DOHH2 (cell line): Measurements from ENCODE around the gene PAFAH2.

Experiments
- H3F3A ChIP-seq: fragments of 200-600 bp; sonication (generic), shearing (Covaris generic); 2 replicates; pipeline ENCODE4 v1.6.0; 2016; ENCODE audit warnings: antibody characterized with exemption, mild to moderate bottlenecking; ENCODE audit not compliant: control insufficient read depth, insufficient read depth
- H3K27ac ChIP-seq: fragments of 200-600 bp; sonication (generic); 2 replicates; pipeline ENCODE4 v1.5.1; 2014; ENCODE audit warnings: low read depth, mild to moderate bottlenecking, low read length, moderate library complexity
- H3K27me3 ChIP-seq: fragments of 200-600 bp; sonication (generic); 2 replicates; pipeline ENCODE4 v1.6.1; 2014; ENCODE audit warnings: mild to moderate bottlenecking, low read length, mixed read lengths; ENCODE audit not compliant: control insufficient read depth
- H3K36me3 ChIP-seq: fragments of 200-600 bp; sonication (generic); 2 replicates; pipeline ENCODE4 v1.6.1; 2014; ENCODE audit warnings: mild to moderate bottlenecking, low read length, moderate library complexity, mixed read lengths; ENCODE audit not compliant: control insufficient read depth
- H3K4me1 ChIP-seq: fragments of 200-600 bp; sonication (generic); 2 replicates; pipeline ENCODE4 v1.6.1; 2014; ENCODE audit warnings: mild to moderate bottlenecking, low read length, mixed read lengths; ENCODE audit not compliant: control insufficient read depth
- H3K4me2 ChIP-seq: fragments of 200-600 bp; sonication (generic); 2 replicates; pipeline ENCODE4 v1.6.0; 2014; ENCODE audit warnings: mild to moderate bottlenecking, low read length, moderate library complexity
- H3K4me3 ChIP-seq: fragments of 200-600 bp; sonication (generic); 2 replicates; pipeline ENCODE4 v1.5.1; 2014; ENCODE audit warnings: mild to moderate bottlenecking, low read length, mixed read lengths
- H3K79me2 ChIP-seq: fragments of 200-600 bp; sonication (generic); 2 replicates; pipeline ENCODE4 v1.6.1; 2014; ENCODE audit warnings: mild to moderate bottlenecking, low read length, mixed read lengths; ENCODE audit not compliant: control insufficient read depth
- H3K9me2 ChIP-seq: fragments of 200-600 bp; sonication (generic); replicated peaks from 2 replicates; pipeline ENCODE4 v1.6.1; 2014; ENCODE audit warnings: mild to moderate bottlenecking, low read length, mixed read lengths; ENCODE audit not compliant: control insufficient read depth
- H3K9me3 ChIP-seq: fragments of 200-600 bp; sonication (generic); 2 replicates; pipeline ENCODE4 v1.6.1; 2014; ENCODE audit warnings: antibody characterized with exemption, low read length, mixed read lengths; ENCODE audit not compliant: control insufficient read depth, insufficient read depth
- H4K20me1 ChIP-seq: fragments of 200-600 bp; sonication (generic); 2 replicates; pipeline ENCODE4 v1.6.0; 2014; ENCODE audit warnings: low read depth, mild to moderate bottlenecking, antibody characterized with exemption, low read length, moderate library complexity; ENCODE audit not compliant: control insufficient read depth, insufficient read depth
- EZH2phosphoT487 ChIP-seq: fragments of 200-600 bp; sonication (generic); IDR thresholded peaks from 2 replicates; pipeline ENCODE4 v1.6.1; 2017; ENCODE audit warnings: borderline replicate concordance, mild to moderate bottlenecking, antibody characterized with exemption, low read length, moderate library complexity, mixed read lengths
- TF ChIP-seq, protein P1 (sequence below): fragments of 200-600 bp; sonication (generic); IDR thresholded peaks from one replicate; pipeline ENCODE4 v1.5.1; 2014; ENCODE audit warnings: antibody characterized with exemption, mild to moderate bottlenecking, low read depth, low read length; ENCODE audit not compliant: poor library complexity, severe bottlenecking

The PAFAH2 gene

DNA sequence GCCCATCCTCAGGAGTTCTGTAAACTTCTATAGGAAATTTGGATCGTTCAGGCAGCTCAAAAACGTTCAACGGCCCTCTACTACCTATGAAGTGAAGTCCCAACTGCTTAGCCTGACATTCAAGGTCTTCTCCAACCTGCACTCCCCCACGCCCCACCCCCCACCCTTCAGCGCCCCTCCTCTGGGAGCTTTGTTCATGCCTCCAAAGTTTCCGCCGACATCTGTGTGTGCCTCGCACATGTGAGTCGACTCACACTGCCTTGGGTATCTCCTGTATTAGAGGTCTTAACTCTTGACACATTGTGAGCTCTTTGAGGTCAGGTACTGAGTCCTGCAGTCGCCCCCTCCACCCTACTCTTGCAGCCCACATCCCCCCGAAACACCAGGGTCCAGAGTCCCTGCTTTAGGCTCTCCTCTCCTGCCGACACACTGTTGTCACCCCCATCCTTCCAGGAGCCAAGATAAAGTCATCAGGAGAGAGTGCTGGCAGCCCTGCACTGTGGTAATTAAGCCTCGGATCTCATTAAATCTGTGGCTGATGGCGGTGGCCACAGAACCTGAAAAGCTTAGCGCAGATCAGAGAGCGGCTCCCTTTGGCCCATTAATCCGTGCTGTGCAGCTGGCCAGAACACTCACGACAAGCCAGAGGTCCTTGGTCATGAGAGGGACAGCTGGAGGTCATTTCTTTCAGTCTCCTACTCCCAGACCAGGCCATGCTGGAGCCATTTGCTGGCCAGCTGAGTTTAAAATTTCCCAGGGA lies 1.4 kb upstream of the PAFAH2 start:
- no peaks in the 10 kb centered on the region for H3K9me3 ChIP-seq
- TF ChIP-seq, protein P1, sequence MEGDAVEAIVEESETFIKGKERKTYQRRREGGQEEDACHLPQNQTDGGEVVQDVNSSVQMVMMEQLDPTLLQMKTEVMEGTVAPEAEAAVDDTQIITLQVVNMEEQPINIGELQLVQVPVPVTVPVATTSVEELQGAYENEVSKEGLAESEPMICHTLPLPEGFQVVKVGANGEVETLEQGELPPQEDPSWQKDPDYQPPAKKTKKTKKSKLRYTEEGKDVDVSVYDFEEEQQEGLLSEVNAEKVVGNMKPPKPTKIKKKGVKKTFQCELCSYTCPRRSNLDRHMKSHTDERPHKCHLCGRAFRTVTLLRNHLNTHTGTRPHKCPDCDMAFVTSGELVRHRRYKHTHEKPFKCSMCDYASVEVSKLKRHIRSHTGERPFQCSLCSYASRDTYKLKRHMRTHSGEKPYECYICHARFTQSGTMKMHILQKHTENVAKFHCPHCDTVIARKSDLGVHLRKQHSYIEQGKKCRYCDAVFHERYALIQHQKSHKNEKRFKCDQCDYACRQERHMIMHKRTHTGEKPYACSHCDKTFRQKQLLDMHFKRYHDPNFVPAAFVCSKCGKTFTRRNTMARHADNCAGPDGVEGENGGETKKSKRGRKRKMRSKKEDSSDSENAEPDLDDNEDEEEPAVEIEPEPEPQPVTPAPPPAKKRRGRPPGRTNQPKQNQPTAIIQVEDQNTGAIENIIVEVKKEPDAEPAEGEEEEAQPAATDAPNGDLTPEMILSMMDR = no peak
- no peak for TF ChIP-seq EZH2phosphoT487
- no peak overlapping the region for H3K27ac ChIP-seq
- H3K27me3 ChIP-seq = no peaks in the 10 kb centered on the region
- no peak overlapping the region for H3K4me2 ChIP-seq
- no peaks in the 10 kb centered on the region for H3K9me2 ChIP-seq
- no peaks in the 10 kb centered on the region for H3K36me3 ChIP-seq
- no peak overlapping the region for H3K4me3 ChIP-seq
- peaks cover 22% of the 10 kb centered on the region for H3K4me1 ChIP-seq
- H4K20me1 ChIP-seq = no peaks in the 10 kb centered on the region
- 0 out of 2 replicates have a peak, but pooled peaks cover 4% of the 10 kb centered on the region for H3F3A ChIP-seq
- H3K79me2 ChIP-seq = peaks cover 8% of the 10 kb centered on the region

DNA sequence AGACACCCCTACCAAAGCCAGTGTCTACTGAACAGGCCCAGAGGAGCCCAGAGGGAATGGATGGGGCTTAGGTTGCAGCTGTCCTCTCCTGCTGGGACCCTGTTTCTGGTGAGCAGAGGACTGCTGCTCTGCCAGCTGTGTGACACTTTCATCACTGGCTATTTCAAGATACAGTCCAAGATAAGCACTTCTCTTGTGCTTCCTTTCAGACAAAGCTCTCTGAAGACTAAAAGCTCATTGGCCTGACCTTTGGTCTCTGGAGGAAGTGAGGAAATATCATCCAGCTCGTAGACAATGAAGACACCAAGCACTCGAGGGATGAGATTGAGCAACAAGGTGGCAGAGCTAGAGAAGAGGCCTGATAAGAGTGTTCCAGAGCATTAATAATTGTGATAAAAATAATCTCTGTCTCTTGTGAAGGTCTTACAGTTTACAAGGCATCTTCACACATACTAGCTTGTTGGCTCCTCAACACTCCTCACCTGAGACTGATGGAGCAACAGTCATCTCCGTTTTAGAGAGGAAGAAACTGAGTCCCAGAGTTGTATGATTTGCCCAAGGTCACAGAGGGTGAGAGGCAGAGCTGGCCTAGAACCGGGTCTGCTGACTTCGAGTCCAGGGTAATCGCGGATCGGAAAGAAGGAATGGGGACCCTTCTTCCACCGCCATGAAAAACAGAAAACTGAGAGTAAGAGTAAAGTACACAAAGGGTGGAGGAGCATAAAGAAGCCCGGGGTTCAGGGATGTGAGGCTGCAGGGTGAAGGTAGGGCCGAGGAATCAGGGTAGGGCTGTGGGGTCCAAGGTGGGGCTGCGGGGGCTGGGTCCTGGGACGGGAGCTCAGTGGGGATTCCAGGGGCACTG lies 666 bp downstream of the PAFAH2 start:
- Histone ChIP-seq H3K4me1 (peaks cover 19% of the 10 kb centered on the region), H3K27ac (peak overlapping the region; percentile 45)

DNA sequence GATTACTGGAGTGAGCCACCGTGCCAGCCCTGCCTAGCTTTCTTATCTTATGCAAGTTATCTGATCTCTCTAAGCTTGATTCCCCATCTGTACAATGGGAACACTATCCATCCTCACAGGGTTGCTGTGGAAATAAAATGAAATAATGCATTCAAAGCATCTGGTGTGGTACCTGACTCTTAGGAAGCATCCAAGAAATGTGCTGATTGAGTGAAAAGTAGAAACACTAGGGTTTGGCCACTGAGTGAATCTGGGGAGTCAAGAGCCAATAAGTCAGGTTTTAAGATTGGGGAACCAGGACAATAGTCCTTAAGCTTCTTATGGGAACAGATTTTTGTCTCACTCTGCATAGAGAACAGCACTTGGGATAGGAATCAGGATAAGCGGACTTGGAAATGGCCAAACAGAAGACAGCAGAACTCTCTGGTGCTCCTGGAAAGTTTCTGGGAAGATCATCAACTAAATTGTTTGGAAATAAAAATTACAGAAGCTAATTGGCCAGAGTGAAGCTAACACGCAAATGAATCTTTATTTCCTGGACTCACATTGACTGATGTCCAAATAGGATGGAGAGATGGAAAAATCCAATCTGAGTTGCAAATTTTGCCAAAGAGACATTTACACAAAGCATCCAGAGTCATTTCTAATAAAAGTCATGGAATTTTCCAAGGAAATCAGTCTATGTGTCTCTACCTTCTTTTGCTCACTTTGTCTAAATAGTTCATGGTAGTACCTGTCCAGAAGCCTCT lies 3.3 kb downstream of the PAFAH2 start:
- 0 out of 2 replicates have a peak, but pooled peaks cover 4% of the 10 kb centered on the region for H3F3A ChIP-seq
- H3K27ac ChIP-seq = no peak overlapping the region
- H3K4me1 ChIP-seq = peaks cover 19% of the 10 kb centered on the region

More for the DNA sequence above, 666 bp downstream of the PAFAH2 start:
- H3K27me3 ChIP-seq = no peaks in the 10 kb centered on the region
- H3K4me2 ChIP-seq = peak overlapping the region; percentile 85
- H3K79me2 ChIP-seq = peaks cover 8% of the 10 kb centered on the region
- peak overlapping the region; percentile 86 for H3K4me3 ChIP-seq
- no peaks in the 10 kb centered on the region for H3K36me3 ChIP-seq
- H3F3A ChIP-seq = 0 out of 2 replicates have a peak, but pooled peaks cover 4% of the 10 kb centered on the region
- no peaks in the 10 kb centered on the region for H3K9me3 ChIP-seq
- no peak for TF ChIP-seq EZH2phosphoT487
- TF ChIP-seq, protein P1 = no peak
- no peaks in the 10 kb centered on the region for H4K20me1 ChIP-seq
- H3K9me2 ChIP-seq = no peaks in the 10 kb centered on the region

More for the DNA sequence above, 3.3 kb downstream of the PAFAH2 start:
- no peaks in the 10 kb centered on the region for H3K9me2 ChIP-seq
- H3K79me2 ChIP-seq = peaks cover 8% of the 10 kb centered on the region
- H4K20me1 ChIP-seq = no peaks in the 10 kb centered on the region
- H3K9me3 ChIP-seq = no peaks in the 10 kb centered on the region
- no peaks in the 10 kb centered on the region for H3K36me3 ChIP-seq
- TF ChIP-seq, protein P1 = no peak
- no peak for TF ChIP-seq EZH2phosphoT487
- no peak overlapping the region for H3K4me3 ChIP-seq
- H3K4me2 ChIP-seq = no peak overlapping the region
- no peaks in the 10 kb centered on the region for H3K27me3 ChIP-seq
